Measurements from ENCODE around the gene GLI3. TPM values are rescaled to one million over a fixed set of nuclear protein-coding genes. Genes with fewer than 3 reads are reported as not detected.

GLI3 gene
- total and polyA plus RNA-seq, 4 experiments from 2014 or later, result 0.06 to 0.13 TPM; not detected in 2

DNA sequence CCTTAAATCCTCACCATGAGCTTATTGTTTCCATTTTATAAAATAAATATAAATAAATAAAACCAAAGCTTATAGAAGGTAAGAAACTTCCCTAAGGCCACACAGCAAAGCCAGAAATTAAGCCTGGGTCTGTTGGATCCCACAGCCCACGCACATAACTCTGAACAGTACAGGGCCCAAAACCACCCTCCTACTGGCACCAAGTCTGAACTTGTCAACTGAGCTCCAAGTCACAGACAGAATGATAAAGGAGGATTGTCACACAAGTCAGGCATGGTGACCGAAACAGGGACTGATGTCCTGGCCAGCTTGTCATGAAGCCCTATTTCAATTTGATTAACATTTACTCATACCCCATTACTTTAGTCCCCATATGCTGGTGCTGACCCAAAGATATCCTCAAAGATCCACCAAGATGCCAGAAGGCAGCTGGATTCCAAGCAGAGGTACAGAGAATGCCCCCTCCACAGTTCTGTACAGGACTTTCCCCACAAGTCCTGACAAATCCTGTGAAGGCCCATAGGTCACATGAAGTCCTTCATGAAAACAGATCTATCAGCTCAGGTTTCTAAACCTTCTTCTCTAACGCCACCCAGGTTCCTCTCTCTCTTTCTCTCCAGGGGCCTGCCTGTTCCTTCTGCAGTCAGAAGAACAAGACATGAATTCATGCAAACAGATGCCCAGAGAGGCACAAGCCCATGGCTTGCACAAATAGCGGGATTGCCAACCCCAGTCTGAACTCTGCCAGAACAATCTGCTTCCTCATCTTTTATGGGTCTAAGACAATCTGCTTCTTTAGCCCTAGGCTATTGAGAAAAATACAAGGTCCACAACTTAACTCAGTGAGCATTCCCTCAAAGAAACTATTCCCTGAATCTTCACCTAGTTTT, 60.9 kb downstream of the GLI3 start:
- no peaks in the 10 kb centered on the region for H3K9me3 ChIP-seq (ENCODE audit: control insufficient read depth in 1 of 2, low read length in 2 of 2)
- peaks cover 0 to 5% (median 0%) of the 10 kb centered on the region in 8 donors for H3K9me3 Mint-ChIP-seq
- ChIA-PET CTCF (ENCODE audit: partially characterized antibody) (no interaction called here), POLR2A (ENCODE audit: partially characterized antibody) (no interaction called here)
- no peak overlapping the region for H3K4me3 ChIP-seq (ENCODE audit: low read length in 2 of 2)
- no peaks in the 10 kb centered on the region for H3K36me3 ChIP-seq (ENCODE audit: insufficient read depth, low read length)
- no peaks in the 10 kb centered on the region for H3K27me3 ChIP-seq (ENCODE audit: insufficient read depth, low read length)
- DNase-seq, result no peak
- no peaks in the 10 kb centered on the region for H3K36me3 Mint-ChIP-seq
- H3K27ac ChIP-seq (ENCODE audit: low read depth, low read length), result no peak overlapping the region
- no peak overlapping the region for H3K4me3 Mint-ChIP-seq
- no peaks in the 10 kb centered on the region for H3K4me1 Mint-ChIP-seq
- H3K4me1 ChIP-seq (ENCODE audit: insufficient read depth, low read length), result no peaks in the 10 kb centered on the region
- intact Hi-C loops (cut with micrococcal nuclease), result no loop called here
- H3K27me3 Mint-ChIP-seq, result no peaks in the 10 kb centered on the region
- H3K27ac Mint-ChIP-seq, result no peak overlapping the region

DNA sequence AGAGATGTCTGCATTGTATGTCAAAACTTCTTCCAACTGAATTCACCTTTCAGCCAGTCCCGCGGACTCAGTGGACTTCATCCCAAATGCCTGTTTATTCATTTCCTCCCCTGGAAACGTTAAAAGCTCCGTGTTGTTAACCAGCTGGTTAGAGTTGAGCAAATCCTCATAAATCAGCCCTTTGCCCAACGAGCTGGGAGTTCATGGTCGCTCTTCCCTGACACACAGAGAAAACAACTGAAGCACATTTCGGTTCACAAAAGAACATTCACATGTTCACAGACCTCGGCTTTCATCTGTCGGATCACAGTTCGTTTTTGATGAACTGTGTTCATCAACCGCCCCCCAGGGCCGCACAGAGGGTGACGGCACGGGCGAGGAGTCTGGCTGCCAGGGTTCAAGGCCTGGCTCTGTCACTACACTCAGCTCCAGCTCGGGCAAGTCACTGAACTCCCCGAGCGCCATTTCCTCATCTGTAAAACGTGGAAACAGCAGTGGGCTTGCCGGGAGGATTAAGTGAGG, 62.6 kb downstream of the GLI3 start:
- no peaks in the 10 kb centered on the region for H3K36me3 Mint-ChIP-seq
- H3K4me3 Mint-ChIP-seq, result no peak overlapping the region
- no peaks in the 10 kb centered on the region for H3K4me1 Mint-ChIP-seq
- Histone ChIP-seq H3K27me3 (ENCODE audit: insufficient read depth, low read length) (no peaks in the 10 kb centered on the region), H3K4me1 (ENCODE audit: insufficient read depth, low read length) (no peaks in the 10 kb centered on the region), H3K9me3 (ENCODE audit: control insufficient read depth in 1 of 2, low read length in 2 of 2) (no peaks in the 10 kb centered on the region), H3K27ac (ENCODE audit: low read depth, low read length) (no peak overlapping the region), H3K4me3 (ENCODE audit: low read length in 2 of 2) (no peak overlapping the region), H3K36me3 (ENCODE audit: insufficient read depth, low read length) (no peaks in the 10 kb centered on the region)
- ChIA-PET POLR2A (ENCODE audit: partially characterized antibody) (no interaction called here), CTCF (ENCODE audit: partially characterized antibody) (no interaction called here)
- no peaks in the 10 kb centered on the region for H3K27me3 Mint-ChIP-seq
- H3K27ac Mint-ChIP-seq, result no peak overlapping the region
- peaks cover 0 to 5% (median 0%) of the 10 kb centered on the region in 8 donors for H3K9me3 Mint-ChIP-seq
- DNase-seq, result no peak
- intact Hi-C loops (cut with micrococcal nuclease), result no loop called here

DNA sequence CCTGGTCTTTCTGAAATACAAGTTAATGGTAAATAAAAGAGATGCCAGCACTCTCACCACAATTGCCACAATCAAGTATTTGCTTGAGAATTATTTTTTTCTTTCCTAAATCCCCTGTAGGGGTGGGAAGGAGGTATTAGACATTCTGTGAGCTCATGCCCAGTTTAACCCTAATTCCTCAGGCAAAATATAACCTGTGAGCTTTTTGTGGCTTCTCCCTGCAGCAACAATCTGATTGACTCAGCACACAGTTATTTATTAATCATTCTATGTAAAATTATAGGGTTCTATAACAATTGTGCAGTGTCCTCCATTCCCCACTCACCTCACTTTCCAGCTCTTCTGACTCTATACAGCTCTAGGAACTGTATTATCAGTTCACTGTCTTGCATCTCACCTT, 66.3 kb downstream of the GLI3 start:
- intact Hi-C loops (cut with micrococcal nuclease), result no loop called here
- no peak overlapping the region for H3K4me3 Mint-ChIP-seq

DNA sequence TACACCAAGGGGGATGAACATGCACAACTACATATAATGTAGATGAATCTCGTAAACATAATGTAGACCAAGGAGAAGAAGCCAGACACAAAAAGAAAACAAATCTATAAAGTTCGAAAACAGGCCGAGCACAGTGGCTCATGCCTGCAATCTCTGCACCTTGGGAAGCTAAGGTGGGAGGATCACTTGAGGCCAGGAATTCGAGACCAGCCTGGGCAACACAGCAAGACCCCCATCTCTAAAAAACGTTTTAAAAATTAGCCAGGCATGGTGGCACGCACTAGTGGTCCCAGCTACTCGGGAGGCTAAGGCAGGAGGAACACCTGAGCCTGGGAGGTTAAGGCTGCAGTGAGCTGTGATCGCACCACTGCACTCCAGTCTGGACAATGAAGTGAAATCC, 68.5 kb downstream of the GLI3 start:
- no peaks in the 10 kb centered on the region for H3K4me1 ChIP-seq (ENCODE audit: insufficient read depth, low read length)

More for the DNA sequence above, 66.3 kb downstream of the GLI3 start:
- no peak overlapping the region for H3K27ac Mint-ChIP-seq
- Histone ChIP-seq H3K27me3 (ENCODE audit: insufficient read depth, low read length) (no peaks in the 10 kb centered on the region), H3K4me3 (ENCODE audit: low read length in 2 of 2) (no peak overlapping the region), H3K4me1 (ENCODE audit: insufficient read depth, low read length) (no peaks in the 10 kb centered on the region), H3K36me3 (ENCODE audit: insufficient read depth, low read length) (no peaks in the 10 kb centered on the region), H3K9me3 (ENCODE audit: control insufficient read depth in 1 of 2, low read length in 2 of 2) (no peaks in the 10 kb centered on the region), H3K27ac (ENCODE audit: low read depth, low read length) (no peak overlapping the region)
- CTCF ChIA-PET (ENCODE audit: partially characterized antibody), result no interaction called here
- no peaks in the 10 kb centered on the region for H3K9me3 Mint-ChIP-seq
- H3K27me3 Mint-ChIP-seq, result no peaks in the 10 kb centered on the region
- POLR2A ChIA-PET (ENCODE audit: partially characterized antibody), result no interaction called here
- no peak for DNase-seq
- no peaks in the 10 kb centered on the region for H3K4me1 Mint-ChIP-seq
- H3K36me3 Mint-ChIP-seq, result no peaks in the 10 kb centered on the region

DNA sequence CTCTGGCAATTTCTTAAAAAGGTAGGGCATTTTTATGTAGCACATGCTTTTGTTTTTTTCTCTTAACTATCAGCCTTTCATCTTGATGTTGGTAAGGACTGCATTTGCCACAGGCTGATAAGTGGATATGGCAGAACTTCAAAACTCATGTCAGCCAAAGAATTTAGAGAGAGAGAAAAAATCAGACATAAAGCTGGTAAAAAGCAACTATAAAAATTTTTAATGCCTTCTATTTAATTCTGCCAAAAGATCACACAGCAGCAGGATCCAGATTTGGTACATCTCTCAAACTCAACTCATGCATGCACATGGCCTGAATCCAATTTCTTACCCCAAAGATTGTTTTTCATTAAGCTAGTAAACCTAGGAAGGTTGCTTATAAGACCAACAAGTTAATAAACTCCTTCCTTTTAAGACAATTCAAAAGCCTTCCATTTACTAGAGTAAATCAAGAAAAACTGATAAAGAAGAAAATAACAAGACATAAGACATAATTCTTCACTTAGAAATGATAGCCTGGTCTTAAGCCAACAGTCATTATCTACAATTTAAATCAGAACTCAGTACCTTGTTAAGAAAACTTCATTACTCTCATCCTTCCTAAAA, 69.3 kb downstream of the GLI3 start:
- no peaks in the 10 kb centered on the region for H3K27me3 Mint-ChIP-seq
- no peak overlapping the region for H3K4me3 ChIP-seq (ENCODE audit: low read length in 2 of 2)
- no peak overlapping the region for H3K27ac Mint-ChIP-seq
- no peaks in the 10 kb centered on the region for H3K27me3 ChIP-seq (ENCODE audit: insufficient read depth, low read length)
- H3K36me3 Mint-ChIP-seq, result no peaks in the 10 kb centered on the region
- H3K4me1 ChIP-seq (ENCODE audit: insufficient read depth, low read length), result no peaks in the 10 kb centered on the region
- no peaks in the 10 kb centered on the region for H3K36me3 ChIP-seq (ENCODE audit: insufficient read depth, low read length)
- POLR2A ChIA-PET (ENCODE audit: partially characterized antibody), result no interaction called here
- CTCF ChIA-PET (ENCODE audit: partially characterized antibody), result no interaction called here
- no peak for DNase-seq
- no peak overlapping the region for H3K4me3 Mint-ChIP-seq
- H3K4me1 Mint-ChIP-seq, result no peaks in the 10 kb centered on the region
- no peaks in the 10 kb centered on the region for H3K9me3 ChIP-seq (ENCODE audit: control insufficient read depth in 1 of 2, low read length in 2 of 2)
- intact Hi-C loops (cut with micrococcal nuclease), result no loop called here
- no peak overlapping the region for H3K27ac ChIP-seq (ENCODE audit: low read depth, low read length)
- H3K9me3 Mint-ChIP-seq, result peaks cover 0 to 3% (median 0%) of the 10 kb centered on the region in 8 donors

More for the DNA sequence above, 68.5 kb downstream of the GLI3 start:
- intact Hi-C loops (cut with micrococcal nuclease), result no loop called here
- no peak overlapping the region for H3K27ac ChIP-seq (ENCODE audit: low read depth, low read length)
- peaks cover 0 to 3% (median 0%) of the 10 kb centered on the region in 8 donors for H3K9me3 Mint-ChIP-seq
- H3K27me3 ChIP-seq (ENCODE audit: insufficient read depth, low read length), result no peaks in the 10 kb centered on the region
- H3K4me3 Mint-ChIP-seq, result no peak overlapping the region
- H3K9me3 ChIP-seq (ENCODE audit: control insufficient read depth in 1 of 2, low read length in 2 of 2), result no peaks in the 10 kb centered on the region
- H3K27me3 Mint-ChIP-seq, result no peaks in the 10 kb centered on the region
- CTCF ChIA-PET (ENCODE audit: partially characterized antibody), result no interaction called here
- no peak for DNase-seq
- H3K4me1 Mint-ChIP-seq, result no peaks in the 10 kb centered on the region
- no peaks in the 10 kb centered on the region for H3K36me3 Mint-ChIP-seq
- no peak overlapping the region for H3K27ac Mint-ChIP-seq
- H3K36me3 ChIP-seq (ENCODE audit: insufficient read depth, low read length), result no peaks in the 10 kb centered on the region
- POLR2A ChIA-PET (ENCODE audit: partially characterized antibody), result no interaction called here
- no peak overlapping the region for H3K4me3 ChIP-seq (ENCODE audit: low read length in 2 of 2)

DNA sequence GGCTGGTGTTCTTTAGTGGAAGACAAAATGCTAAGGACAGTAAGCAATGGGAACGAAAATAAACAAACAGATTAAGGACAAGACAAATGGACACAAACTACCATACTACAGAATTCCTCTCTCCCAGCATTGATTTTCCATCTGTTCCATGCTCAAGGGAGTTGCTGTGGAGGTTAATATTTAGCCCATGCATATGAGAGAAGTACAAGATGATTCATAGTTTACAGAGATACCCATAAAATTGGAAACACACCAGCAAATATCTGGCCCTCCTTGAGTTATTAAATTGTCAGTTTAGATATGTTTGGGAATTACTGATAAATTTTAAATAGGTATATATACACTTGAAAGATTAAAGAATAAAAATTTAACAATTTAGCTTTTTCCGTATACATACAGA, 69.8 kb downstream of the GLI3 start:
- H3K36me3 Mint-ChIP-seq, result no peaks in the 10 kb centered on the region
- POLR2A ChIA-PET (ENCODE audit: partially characterized antibody), result no interaction called here

DNA sequence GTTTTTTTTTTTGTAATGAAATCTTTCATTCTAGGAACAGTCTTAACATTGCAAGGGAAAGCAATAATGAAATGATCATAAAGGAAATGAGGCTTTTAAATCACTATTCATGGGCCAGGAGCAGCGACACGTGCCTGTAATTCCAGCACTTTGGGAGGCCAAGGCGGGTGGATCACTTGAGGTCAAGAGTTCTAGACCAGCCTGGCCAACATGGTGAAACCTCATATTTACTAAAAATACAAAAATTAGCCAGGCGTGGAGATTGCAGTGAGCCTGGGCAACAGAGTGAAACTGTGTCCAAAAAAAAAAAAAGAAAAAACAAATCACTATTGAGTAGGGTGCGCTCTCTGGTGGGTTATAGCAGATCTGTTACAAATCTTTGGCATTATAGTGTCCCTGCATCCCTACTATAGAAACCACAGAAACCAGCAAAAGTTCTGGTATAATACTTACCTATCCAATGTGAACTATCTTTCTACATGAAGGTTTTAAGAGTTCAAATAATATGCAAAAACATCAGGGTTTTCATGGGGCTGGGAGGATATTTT, 72.1 kb downstream of the GLI3 start:
- Histone ChIP-seq H3K4me1 (ENCODE audit: insufficient read depth, low read length) (no peaks in the 10 kb centered on the region), H3K4me3 (ENCODE audit: low read length in 2 of 2) (no peak overlapping the region), H3K9me3 (ENCODE audit: control insufficient read depth in 1 of 2, low read length in 2 of 2) (no peaks in the 10 kb centered on the region), H3K27me3 (ENCODE audit: insufficient read depth, low read length) (no peaks in the 10 kb centered on the region), H3K36me3 (ENCODE audit: insufficient read depth, low read length) (no peaks in the 10 kb centered on the region), H3K27ac (ENCODE audit: low read depth, low read length) (no peak overlapping the region)
- ChIA-PET POLR2A (ENCODE audit: partially characterized antibody) (no interaction called here), CTCF (ENCODE audit: partially characterized antibody) (no interaction called here)
- intact Hi-C loops (cut with micrococcal nuclease), result no loop called here
- no peaks in the 10 kb centered on the region for H3K4me1 Mint-ChIP-seq
- no peak overlapping the region for H3K27ac Mint-ChIP-seq
- no peaks in the 10 kb centered on the region for H3K27me3 Mint-ChIP-seq
- peaks cover 0 to 3% (median 0%) of the 10 kb centered on the region in 8 donors for H3K9me3 Mint-ChIP-seq
- no peak overlapping the region for H3K4me3 Mint-ChIP-seq
- no peak for DNase-seq
- H3K36me3 Mint-ChIP-seq, result no peaks in the 10 kb centered on the region

More for the DNA sequence above, 69.8 kb downstream of the GLI3 start:
- H3K27ac Mint-ChIP-seq, result no peak overlapping the region
- H3K4me3 Mint-ChIP-seq, result no peak overlapping the region
- intact Hi-C loops (cut with micrococcal nuclease), result no loop called here
- no peaks in the 10 kb centered on the region for H3K36me3 ChIP-seq (ENCODE audit: insufficient read depth, low read length)
- CTCF ChIA-PET (ENCODE audit: partially characterized antibody), result no interaction called here
- DNase-seq, result no peak
- H3K9me3 ChIP-seq (ENCODE audit: control insufficient read depth in 1 of 2, low read length in 2 of 2), result no peaks in the 10 kb centered on the region
- H3K27me3 Mint-ChIP-seq, result no peaks in the 10 kb centered on the region
- H3K4me1 ChIP-seq (ENCODE audit: insufficient read depth, low read length), result no peaks in the 10 kb centered on the region
- H3K4me3 ChIP-seq (ENCODE audit: low read length in 2 of 2), result no peak overlapping the region
- H3K27ac ChIP-seq (ENCODE audit: low read depth, low read length), result no peak overlapping the region
- H3K4me1 Mint-ChIP-seq, result no peaks in the 10 kb centered on the region
- H3K27me3 ChIP-seq (ENCODE audit: insufficient read depth, low read length), result no peaks in the 10 kb centered on the region
- peaks cover 0 to 3% (median 0%) of the 10 kb centered on the region in 8 donors for H3K9me3 Mint-ChIP-seq

All from CD4-positive, alpha-beta memory T cell (primary cell).